ENCODE results near the gene AGER.

AGER gene

DNA sequence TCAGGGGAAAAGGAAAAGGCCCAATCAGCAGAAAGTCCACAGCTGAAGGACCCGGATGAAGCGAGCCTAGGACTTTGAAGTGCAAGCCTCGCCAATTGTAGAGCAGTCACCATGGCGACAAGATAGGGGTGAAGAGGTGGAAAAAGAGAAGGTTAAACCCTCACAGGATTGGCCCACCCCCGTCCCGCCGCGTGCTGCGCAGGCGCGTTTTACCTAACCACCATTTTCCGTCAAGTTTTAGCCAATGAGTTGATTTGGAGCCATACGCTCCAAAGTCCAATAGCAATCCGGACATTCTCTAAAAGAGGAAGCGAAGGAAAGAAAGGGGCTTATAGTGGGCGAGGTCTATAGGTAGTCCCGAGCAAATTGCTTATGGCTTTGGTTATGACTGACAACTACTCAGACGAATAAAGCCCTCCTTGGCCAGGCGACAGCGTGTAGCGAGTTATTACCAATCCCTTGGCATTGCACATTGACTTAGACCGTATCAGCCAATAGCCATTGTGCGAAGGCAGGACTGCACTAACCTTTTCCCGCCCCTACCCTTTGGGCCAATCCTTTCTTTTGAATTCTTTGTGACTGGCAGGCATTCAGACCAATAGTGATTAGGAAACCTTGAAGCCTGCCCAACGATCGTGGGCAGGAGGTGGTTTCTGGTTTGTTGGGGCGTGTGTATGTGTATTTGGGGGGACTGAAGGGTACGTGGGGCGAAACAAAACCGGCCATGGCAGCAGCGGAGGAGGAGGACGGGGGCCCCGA, 6.1 kb downstream of the AGER start, which contains the start of gene RNF5:
Gene RNF5, plus strand, starts transcription at position 618 of the 759 bp plus-strand sequence. Its CDS starts 107 bp downstream, at position 725.
- H3K79me2 ChIP-seq (ENCODE audit: insufficient read depth, low read length) = peaks cover 47% of the 10 kb centered on the region
- DNase-seq = peak; percentile 98
- H3K4me1 ChIP-seq (ENCODE audit: insufficient read depth, low read length) = peaks cover 53% of the 10 kb centered on the region
- ATAC-seq (ENCODE audit: insufficient read depth, low read depth) = peak; percentile 85
- H3K4me3 ChIP-seq (ENCODE audit: low read depth in 1 of 2, low read length in 2 of 2) = peak within 1 kb of the TSS; percentile 74 to 91
- peak within 1 kb of the TSS; percentile 93 for H3K27ac ChIP-seq (ENCODE audit: low read length)
- no peaks in the 10 kb centered on the region for H4K20me1 ChIP-seq (ENCODE audit: insufficient read depth, low read length)
- peak within 1 kb of the TSS; percentile 92 for H3K9ac ChIP-seq (ENCODE audit: low read depth, low read length)
- H3K36me3 ChIP-seq (ENCODE audit: insufficient read depth, low read length) = peaks cover 35% of the 10 kb centered on the region
- peak within 1 kb of the TSS; percentile 75 for H3K4me2 ChIP-seq (ENCODE audit: insufficient read depth, low read length)
- TF ChIP-seq, protein P1, sequence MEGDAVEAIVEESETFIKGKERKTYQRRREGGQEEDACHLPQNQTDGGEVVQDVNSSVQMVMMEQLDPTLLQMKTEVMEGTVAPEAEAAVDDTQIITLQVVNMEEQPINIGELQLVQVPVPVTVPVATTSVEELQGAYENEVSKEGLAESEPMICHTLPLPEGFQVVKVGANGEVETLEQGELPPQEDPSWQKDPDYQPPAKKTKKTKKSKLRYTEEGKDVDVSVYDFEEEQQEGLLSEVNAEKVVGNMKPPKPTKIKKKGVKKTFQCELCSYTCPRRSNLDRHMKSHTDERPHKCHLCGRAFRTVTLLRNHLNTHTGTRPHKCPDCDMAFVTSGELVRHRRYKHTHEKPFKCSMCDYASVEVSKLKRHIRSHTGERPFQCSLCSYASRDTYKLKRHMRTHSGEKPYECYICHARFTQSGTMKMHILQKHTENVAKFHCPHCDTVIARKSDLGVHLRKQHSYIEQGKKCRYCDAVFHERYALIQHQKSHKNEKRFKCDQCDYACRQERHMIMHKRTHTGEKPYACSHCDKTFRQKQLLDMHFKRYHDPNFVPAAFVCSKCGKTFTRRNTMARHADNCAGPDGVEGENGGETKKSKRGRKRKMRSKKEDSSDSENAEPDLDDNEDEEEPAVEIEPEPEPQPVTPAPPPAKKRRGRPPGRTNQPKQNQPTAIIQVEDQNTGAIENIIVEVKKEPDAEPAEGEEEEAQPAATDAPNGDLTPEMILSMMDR (IDR thresholded peaks at IDR 0.05; ENCODE audit: borderline replicate concordance, extremely low read depth, low read length, poor library complexity, severe bottlenecking) = no peak
- no peak for TF ChIP-seq EZH2 (IDR thresholded peaks at IDR 0.05; ENCODE audit: borderline replicate concordance, low read depth, low read length, severe bottlenecking)
- no peaks in the 10 kb centered on the region for H3K27me3 ChIP-seq (ENCODE audit: insufficient read depth, low read length, poor library complexity)
- peak within 1 kb of the TSS; percentile 74 for H2AFZ ChIP-seq (ENCODE audit: low read depth, low read length)
- H3K9me3 ChIP-seq (ENCODE audit: insufficient read depth, low read length, severe bottlenecking) = no peaks in the 10 kb centered on the region

DNA sequence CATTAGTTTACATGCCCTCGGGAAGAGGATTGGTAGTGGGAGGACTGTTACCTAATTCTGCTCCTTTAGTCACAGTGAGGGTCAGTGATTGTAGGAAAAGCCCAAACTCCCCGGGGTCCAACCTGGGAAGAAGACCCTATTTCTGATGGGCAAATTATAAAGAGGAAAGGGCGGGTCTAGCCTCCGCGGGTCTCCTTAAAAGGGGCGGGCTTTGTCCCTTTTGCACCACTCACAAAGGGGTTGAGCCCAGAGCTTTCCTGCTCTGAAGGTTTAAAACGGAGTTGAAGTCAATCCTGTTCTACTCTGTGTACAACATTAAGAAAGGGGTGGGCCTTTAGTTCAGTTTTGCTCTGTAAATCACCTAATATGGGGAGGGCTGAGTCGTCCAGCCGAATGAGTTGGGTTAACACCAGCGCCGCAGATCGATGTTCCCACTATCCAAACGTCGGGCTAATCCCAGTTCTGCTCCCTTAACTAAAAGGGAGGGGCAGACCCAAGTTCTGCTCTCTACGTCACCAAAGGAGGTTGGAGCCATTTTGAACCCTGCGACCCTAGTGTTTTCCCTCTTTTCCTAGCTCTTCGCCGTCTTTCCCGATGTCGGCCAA, 6.8 kb downstream of the AGER start:
- H3K9ac ChIP-seq (ENCODE audit: low read depth, low read length) = peak overlapping the region; percentile 92
- peak overlapping the region; percentile 75 for H3K4me2 ChIP-seq (ENCODE audit: insufficient read depth, low read length)
- H3K36me3 ChIP-seq (ENCODE audit: insufficient read depth, low read length) = peaks cover 28% of the 10 kb centered on the region
- H2AFZ ChIP-seq (ENCODE audit: low read depth, low read length) = peak overlapping the region; percentile 73
- no peaks in the 10 kb centered on the region for H4K20me1 ChIP-seq (ENCODE audit: insufficient read depth, low read length)
- DNase-seq = peak; percentile 66
- H3K9me3 ChIP-seq (ENCODE audit: insufficient read depth, low read length, severe bottlenecking) = no peaks in the 10 kb centered on the region
- H3K4me3 ChIP-seq (ENCODE audit: low read depth in 1 of 2, low read length in 2 of 2) = peak overlapping the region; percentile 17 to 91; a peak in 3 of 4 replicates
- peaks cover 47% of the 10 kb centered on the region for H3K79me2 ChIP-seq (ENCODE audit: insufficient read depth, low read length)
- peak overlapping the region; percentile 93 for H3K27ac ChIP-seq (ENCODE audit: low read length)
- ATAC-seq (ENCODE audit: insufficient read depth, low read depth) = no peak
- no peaks in the 10 kb centered on the region for H3K27me3 ChIP-seq (ENCODE audit: insufficient read depth, low read length, poor library complexity)
- H3K4me1 ChIP-seq (ENCODE audit: insufficient read depth, low read length) = peaks cover 53% of the 10 kb centered on the region
- TF ChIP-seq, protein P1 (IDR thresholded peaks at IDR 0.05; ENCODE audit: borderline replicate concordance, extremely low read depth, low read length, poor library complexity, severe bottlenecking) = no peak
- TF ChIP-seq EZH2 (IDR thresholded peaks at IDR 0.05; ENCODE audit: borderline replicate concordance, low read depth, low read length, severe bottlenecking) = no peak

DNA sequence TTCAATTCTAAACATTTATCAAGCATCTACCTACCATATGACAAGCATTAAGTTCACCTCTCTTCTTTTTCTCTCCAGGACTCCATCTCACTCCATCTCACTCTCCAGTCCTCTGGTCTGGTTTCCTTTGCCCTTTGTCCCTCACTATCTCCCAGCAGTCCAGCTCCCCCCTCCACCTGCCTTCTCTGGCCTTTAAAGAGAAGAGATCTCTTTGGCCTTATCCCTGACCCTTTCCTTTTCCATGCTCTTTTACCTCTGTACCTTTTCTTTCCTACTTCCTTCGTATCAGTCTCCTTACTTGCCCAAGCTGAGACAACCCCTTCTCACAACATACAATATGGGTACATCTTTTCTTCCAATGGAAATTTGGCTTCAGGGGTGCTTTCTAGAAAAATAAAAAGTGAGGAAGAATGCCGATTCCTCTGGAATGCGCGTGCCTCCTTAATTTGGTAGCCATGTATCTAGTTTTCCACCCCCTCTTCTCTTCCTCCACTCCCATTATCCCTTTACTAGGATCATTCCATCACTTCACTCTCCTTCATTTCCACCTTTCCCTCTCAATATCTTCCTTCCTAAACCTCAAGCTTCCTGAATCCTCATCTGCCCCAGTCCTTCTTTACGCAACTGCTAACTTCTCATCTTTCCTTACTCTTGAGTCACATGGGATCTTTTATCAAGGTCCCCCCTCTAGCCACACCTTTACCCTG, 7.4 kb downstream of the AGER start:
- peaks cover 53% of the 10 kb centered on the region for H3K4me1 ChIP-seq (ENCODE audit: insufficient read depth, low read length)
- H3K9me3 ChIP-seq (ENCODE audit: insufficient read depth, low read length, severe bottlenecking) = no peaks in the 10 kb centered on the region
- peak overlapping the region; percentile 17 to 91; a peak in 3 of 4 replicates for H3K4me3 ChIP-seq (ENCODE audit: low read depth in 1 of 2, low read length in 2 of 2)
- no peaks in the 10 kb centered on the region for H3K27me3 ChIP-seq (ENCODE audit: insufficient read depth, low read length, poor library complexity)
- H3K36me3 ChIP-seq (ENCODE audit: insufficient read depth, low read length) = peaks cover 22% of the 10 kb centered on the region
- peaks cover 47% of the 10 kb centered on the region for H3K79me2 ChIP-seq (ENCODE audit: insufficient read depth, low read length)
- peak overlapping the region; percentile 75 for H3K4me2 ChIP-seq (ENCODE audit: insufficient read depth, low read length)
- peak overlapping the region; percentile 93 for H3K27ac ChIP-seq (ENCODE audit: low read length)
- ATAC-seq (ENCODE audit: insufficient read depth, low read depth) = no peak
- peak overlapping the region; percentile 73 for H2AFZ ChIP-seq (ENCODE audit: low read depth, low read length)
- H3K9ac ChIP-seq (ENCODE audit: low read depth, low read length) = peak overlapping the region; percentile 92
- DNase-seq = no peak
- TF ChIP-seq, protein P1 (IDR thresholded peaks at IDR 0.05; ENCODE audit: borderline replicate concordance, extremely low read depth, low read length, poor library complexity, severe bottlenecking) = no peak
- TF ChIP-seq EZH2 (IDR thresholded peaks at IDR 0.05; ENCODE audit: borderline replicate concordance, low read depth, low read length, severe bottlenecking) = no peak
- no peaks in the 10 kb centered on the region for H4K20me1 ChIP-seq (ENCODE audit: insufficient read depth, low read length)
